Type B pancreatic cell (in vitro differentiated cells): ENCODE measurements around the gene RANGRF. TPM values are rescaled to one million over a fixed set of nuclear protein-coding genes. Genes with fewer than 3 reads are reported as not detected.

Experiments used
- DNase-seq: peaks from one replicate; pipeline ENCODE4 v3.0.0; 2021; ENCODE audit warnings: mixed read lengths; ENCODE audit not compliant: unreplicated experiment; ENCODE audit errors: extremely low spot score
- H3K27ac Mint-ChIP-seq: 2 replicates; pipeline ENCODE4 v1.8.0; 2021; ENCODE audit warnings: mild to moderate bottlenecking, mixed read lengths
- H3K27me3 Mint-ChIP-seq: 2 replicates; pipeline ENCODE4 v1.8.0; 2021; ENCODE audit warnings: mixed read lengths
- H3K36me3 Mint-ChIP-seq: 2 replicates; pipeline ENCODE4 v1.8.0; 2021; ENCODE audit warnings: mixed read lengths
- H3K4me1 Mint-ChIP-seq: one replicate; pipeline ENCODE4 v1.8.0; 2021; ENCODE audit warnings: mixed read lengths; ENCODE audit not compliant: unreplicated experiment
- H3K4me3 Mint-ChIP-seq: 2 replicates; pipeline ENCODE4 v1.8.0; 2021; ENCODE audit warnings: mild to moderate bottlenecking, mixed read lengths
- H3K9me3 Mint-ChIP-seq: 2 replicates; pipeline ENCODE4 v1.8.0; 2021; ENCODE audit warnings: mixed read lengths
- CTCF ChIP-seq: fragments of 200-600 bp; sonication (generic); conservative IDR thresholded peaks from 2 replicates; pipeline ENCODE4 v1.5.0; 2021; ENCODE audit warnings: antibody characterized with exemption, mild to moderate bottlenecking
- total RNA-seq: library from RNA; stranded (reverse); gene quantifications from 2 replicates; pipeline ENCODE4 v1.2.1, GENCODE V29; 2021; ENCODE audit warnings: low replicate concordance

RANGRF gene
- total RNA-seq, 1 donor from 2014 or later: 30.9 TPM

GRCh38 chr17:8272421-8272820 lies 16.0 kb upstream of the RANGRF start:
- no peaks in the 10 kb centered on the region for H3K4me1 Mint-ChIP-seq
- H3K27me3 Mint-ChIP-seq: no peaks in the 10 kb centered on the region
- H3K9me3 Mint-ChIP-seq: no peaks in the 10 kb centered on the region

DNA sequence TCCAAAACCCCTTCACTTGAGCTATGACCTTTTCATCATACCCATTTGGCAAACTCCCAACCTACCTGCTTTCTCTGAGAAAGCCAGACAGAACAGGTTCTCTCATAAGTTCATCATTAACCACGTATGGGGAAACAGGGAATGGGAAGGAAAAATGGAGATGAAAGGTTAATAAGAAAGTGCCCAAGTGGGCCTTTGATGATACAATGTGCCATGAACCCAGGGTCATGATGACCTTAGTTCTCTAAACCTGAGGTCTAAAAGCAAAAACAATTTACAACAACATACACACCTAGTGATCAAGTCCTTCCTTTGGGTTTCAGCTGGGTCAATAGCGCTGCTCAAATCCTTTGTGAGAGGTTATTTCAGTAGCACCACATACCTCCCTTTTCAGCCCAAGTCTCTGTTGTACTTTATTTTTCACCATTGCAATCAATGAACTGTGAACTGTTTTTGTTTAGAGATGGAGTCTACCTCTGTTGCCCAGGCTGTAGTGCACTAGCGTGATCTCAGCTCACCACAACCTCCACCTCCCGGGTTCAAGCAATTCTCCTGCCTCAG lies 14.5 kb upstream of the RANGRF start:
- TF ChIP-seq CTCF: no peak
- Mint-ChIP-seq H3K27ac (no peak overlapping the region), H3K9me3 (no peaks in the 10 kb centered on the region), H3K4me3 (no peak overlapping the region), H3K4me1 (no peaks in the 10 kb centered on the region), H3K27me3 (no peaks in the 10 kb centered on the region), H3K36me3 (peaks cover 8% of the 10 kb centered on the region)
- no peak for DNase-seq

More at GRCh38 chr17:8272421-8272820, 16.0 kb upstream of the RANGRF start:
- Mint-ChIP-seq H3K36me3 (peaks cover 8% of the 10 kb centered on the region), H3K4me3 (no peak overlapping the region), H3K27ac (no peak overlapping the region)
- no peak for DNase-seq
- TF ChIP-seq CTCF: no peak

- H3K27ac Mint-ChIP-seq: no peak overlapping the region
- no peak for DNase-seq
- no peaks in the 10 kb centered on the region for H3K9me3 Mint-ChIP-seq
- H3K4me1 Mint-ChIP-seq: no peaks in the 10 kb centered on the region
- TF ChIP-seq CTCF: no peak
- H3K4me3 Mint-ChIP-seq: no peak overlapping the region
- no peaks in the 10 kb centered on the region for H3K27me3 Mint-ChIP-seq
- H3K36me3 Mint-ChIP-seq: peaks cover 8% of the 10 kb centered on the region
Observed at GRCh38 chr17:8274816-8275215, 13.7 kb upstream of the RANGRF start.

DNA sequence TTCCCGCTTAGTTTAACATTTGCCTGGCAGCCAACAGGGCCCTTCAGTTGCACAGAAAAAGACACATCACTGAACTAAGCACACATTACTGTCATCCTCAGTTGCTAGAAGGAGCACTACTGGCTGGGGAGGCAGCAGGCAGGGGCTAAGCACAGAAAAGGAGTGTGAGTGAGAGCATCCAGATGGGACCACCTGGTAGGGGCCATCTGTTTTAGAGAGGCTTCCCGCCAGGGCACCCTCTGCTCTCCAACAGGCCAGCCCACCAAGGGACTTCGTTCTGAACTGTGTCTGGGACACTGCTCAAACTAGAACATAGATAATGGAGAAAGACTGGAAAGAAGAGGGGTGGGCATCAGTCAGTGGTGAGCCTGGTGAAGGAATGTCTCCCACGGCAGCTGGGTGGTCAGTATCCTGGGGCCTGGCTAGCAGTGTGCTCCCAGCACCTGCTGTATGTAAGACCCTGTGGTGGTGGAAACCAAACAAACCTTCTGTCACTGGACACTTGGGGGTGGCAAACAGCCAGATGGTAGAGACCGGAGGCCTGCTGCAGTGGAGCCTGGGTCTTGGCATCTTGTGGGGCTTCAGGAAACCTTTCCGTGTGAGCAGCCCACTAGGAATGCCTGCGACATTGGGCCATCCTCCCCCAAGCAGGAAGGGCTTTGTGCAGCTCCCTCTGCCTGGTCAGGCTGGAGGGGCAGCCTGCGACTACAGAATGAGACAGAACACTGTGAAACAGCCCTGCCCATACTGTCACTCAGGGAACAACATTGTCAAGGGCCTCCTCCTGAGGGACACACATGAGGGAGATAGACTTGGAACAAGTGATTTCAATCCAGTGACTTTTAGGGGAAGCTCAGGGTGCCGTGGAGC lies 12.8 kb upstream of the RANGRF start:
- H3K27me3 Mint-ChIP-seq: no peaks in the 10 kb centered on the region
- H3K27ac Mint-ChIP-seq: no peak overlapping the region

DNA sequence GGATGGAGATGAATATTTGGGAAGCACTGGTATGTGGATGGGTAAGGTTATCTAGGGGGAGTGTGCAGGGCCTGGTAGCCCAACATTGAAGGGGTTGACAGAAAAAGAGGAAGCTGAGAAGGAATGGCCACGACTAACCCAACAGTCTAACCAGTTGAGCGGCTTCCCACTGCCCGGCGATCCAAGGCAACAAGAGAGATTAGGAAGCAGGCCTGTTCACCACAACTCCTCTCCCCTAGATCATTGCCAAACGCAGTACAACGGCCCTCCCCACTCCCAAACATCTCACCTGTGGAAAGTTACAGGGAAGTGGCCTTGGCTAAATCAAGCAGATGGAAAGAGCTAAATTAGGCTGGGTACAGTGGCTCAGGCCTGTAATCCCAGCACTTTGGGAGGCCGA lies 11.2 kb upstream of the RANGRF start:
- H3K4me1 Mint-ChIP-seq: no peaks in the 10 kb centered on the region
- H3K36me3 Mint-ChIP-seq: peaks cover 4% of the 10 kb centered on the region
- H3K9me3 Mint-ChIP-seq: no peaks in the 10 kb centered on the region
- no peak overlapping the region for H3K4me3 Mint-ChIP-seq
- TF ChIP-seq CTCF: no peak
- H3K27me3 Mint-ChIP-seq: no peaks in the 10 kb centered on the region
- H3K27ac Mint-ChIP-seq: no peak overlapping the region
- DNase-seq: no peak

More for the DNA sequence above, 12.8 kb upstream of the RANGRF start:
- Mint-ChIP-seq H3K36me3 (peaks cover 8% of the 10 kb centered on the region), H3K4me3 (no peak overlapping the region), H3K4me1 (no peaks in the 10 kb centered on the region), H3K9me3 (no peaks in the 10 kb centered on the region)
- TF ChIP-seq CTCF: no peak
- no peak for DNase-seq
